T-cell (primary cell): ENCODE data around the gene EVX1. TPM values are rescaled to one million over a fixed set of nuclear protein-coding genes. Genes with fewer than 3 reads are reported as not detected.

Experiments
- ATAC-seq, 4 experiments: fragments of 200-7000 bp in 3 of 4; fragments of 150-1000 bp in 1 of 4; cut with Tn5 transposase; replicated peaks in 1 of 4; 1 replicate in 3 of 4; 2 replicates in 1 of 4; pipeline ENCODE4 v1.10.0; 2021; ENCODE audit warnings: moderate library complexity in 3 of 4, mild to moderate bottlenecking in 2 of 4, moderate number of reproducible peaks in 1 of 4
- CTCF ChIA-PET, 2 donors: fragments of 300-600 bp; sonication (Branson Sonifier 250); formaldehyde crosslinking; loops; one replicate each; lab custom pipeline; 2022; ENCODE audit warnings: antibody characterized with exemption in 2 of 2; lab: Charles Lee
- POLR2A ChIA-PET, 2 donors: fragments of 300-600 bp; sonication (Branson Sonifier 250); formaldehyde crosslinking; loops; one replicate each; lab custom pipeline; 2022; ENCODE audit warnings: antibody characterized with exemption in 2 of 2; lab: Charles Lee
- DNase-seq, 35 experiments: peaks; one replicate each; pipeline versions ENCODE4 v3.0.0 to v3.0.0-alpha.2; 2013 to 2023
- H3K27ac ChIP-seq: one replicate; pipeline ENCODE4 v1.5.1; 2013; ENCODE audit warnings: low read length
- H3K27me3 ChIP-seq, 2 experiments: replicated peaks in 1 of 2; 1 replicate in 1 of 2; 2 replicates in 1 of 2; pipeline versions ENCODE4 v1.6.1 to v1.7.0; 2013; ENCODE audit warnings: low read length in 1 of 2, mixed read lengths in 1 of 2; ENCODE audit not compliant: control insufficient read depth in 2 of 2, insufficient read depth in 2 of 2; ENCODE audit errors: extremely low read depth in 1 of 2
- H3K36me3 ChIP-seq, 2 donors: 1 replicate in 1 of 2; 2 replicates in 1 of 2; pipeline versions ENCODE4 v1.6.1 to v1.7.0; 2013; ENCODE audit warnings: low read length in 1 of 2; ENCODE audit not compliant: control insufficient read depth in 2 of 2, insufficient read depth in 1 of 2; ENCODE audit errors: extremely low read depth in 1 of 2
- H3K4me1 ChIP-seq, 2 experiments: 1 replicate in 1 of 2; 2 replicates in 1 of 2; pipeline versions ENCODE4 v1.6.1 to v1.7.0; 2013; ENCODE audit warnings: low read length in 2 of 2, mixed read lengths in 1 of 2; ENCODE audit not compliant: insufficient read depth in 2 of 2, control insufficient read depth in 1 of 2; ENCODE audit errors: extremely low read depth in 1 of 2
- H3K4me3 ChIP-seq, 2 donors: 1 replicate in 1 of 2; 2 replicates in 1 of 2; pipeline versions ENCODE4 v1.5.1 to v1.7.0; 2013; ENCODE audit warnings: mild to moderate bottlenecking in 2 of 2, low read length in 1 of 2, moderate library complexity in 1 of 2; ENCODE audit not compliant: control insufficient read depth in 1 of 2; ENCODE audit errors: extremely low read depth in 1 of 2
- H3K9me3 ChIP-seq: 2 replicates; pipeline ENCODE4 v1.7.0; 2013
- H3K27ac Mint-ChIP-seq, 2 donors: one replicate each; pipeline ENCODE4 v1.8.0; 2020 to 2021; ENCODE audit warnings: mild to moderate bottlenecking in 2 of 2, mixed read lengths in 2 of 2
- H3K27me3 Mint-ChIP-seq, 2 donors: one replicate each; pipeline ENCODE4 v1.8.0; 2021 to 2022; ENCODE audit warnings: mixed read lengths in 2 of 2
- H3K36me3 Mint-ChIP-seq: one replicate; pipeline ENCODE4 v1.8.0; 2021; ENCODE audit warnings: mixed read lengths
- H3K4me1 Mint-ChIP-seq, 3 donors: one replicate each; pipeline ENCODE4 v1.8.0; 2020 to 2022; ENCODE audit warnings: mixed read lengths in 3 of 3, mild to moderate bottlenecking in 1 of 3
- H3K4me3 Mint-ChIP-seq, 3 donors: one replicate each; pipeline ENCODE4 v1.8.0; 2020 to 2022; ENCODE audit warnings: mild to moderate bottlenecking in 3 of 3, mixed read lengths in 3 of 3, moderate library complexity in 3 of 3
- H3K9me3 Mint-ChIP-seq, 3 donors: one replicate each; pipeline ENCODE4 v1.8.0; 2020 to 2022; ENCODE audit warnings: mixed read lengths in 3 of 3
- WGBS: methylation state at CpG from one replicate; pipeline ENCODE4 v1.1.5; 2013; ENCODE audit warnings: missing lambda C conversion rate; ENCODE audit not compliant: insufficient coverage; 5-methylcytosine and 5-hydroxymethylcytosine counted together
- total RNA-seq, 35 experiments: library from RNA in 6 of 35; stranded (reverse) in 6 of 35; fragments of 120-200 nt in 1 of 35; gene quantifications; one replicate each; pipeline versions ENCODE4 v1.2.1 to v1.2.4 and lab custom pipeline; 2013 to 2026

EVX1 gene
- under 1 TPM in 1 of 5 donors, not detected in 4; 0.16 TPM for total RNA-seq
- total RNA-seq (2013) = not detected
- total RNA-seq (lab: John Stamatoyannopoulos, UW) = 0 to 1.8 (median 0) reads per million in 29 experiments

- 7% methylated on average over 52 of the region's 62 CpGs for WGBS
- Histone ChIP-seq H3K9me3 (no peaks in the 10 kb centered on the region), H3K4me3 (no peak within 1 kb of the TSS), H3K27me3 (peaks cover 26 to 96% of the 10 kb centered on the region in 2 experiments), H3K36me3 (no peaks in the 10 kb centered on the region), H3K27ac (no peak within 1 kb of the TSS), H3K4me1 (peaks cover 0 to 30% of the 10 kb centered on the region in 2 experiments)
- ChIA-PET CTCF (no interaction called here), POLR2A (no interaction called here)
- ATAC-seq = peak in 1 of 4 experiments; percentile 80
- Mint-ChIP-seq H3K4me1 (peaks cover 19 to 45% (median 31%) of the 10 kb centered on the region in 3 donors), H3K4me3 (peak within 1 kb of the TSS in 2 of 3 donors; percentile 10 to 63), H3K27ac (peak within 1 kb of the TSS in 1 of 2 donors; percentile 36), H3K9me3 (no peaks in the 10 kb centered on the region), H3K27me3 (peaks cover 62 to 87% of the 10 kb centered on the region in 2 donors), H3K36me3 (no peaks in the 10 kb centered on the region)
- DNase-seq = peak in 31 of 35 experiments; percentile 20 to 73 (median 49)
These were observed at the start of gene EVX1 for GRCh38 chr7:27242555-27243339. TSS of gene EVX1 (plus strand) at chr7:27242802. CDS start at chr7:27243031, 229 bp downstream.

DNA sequence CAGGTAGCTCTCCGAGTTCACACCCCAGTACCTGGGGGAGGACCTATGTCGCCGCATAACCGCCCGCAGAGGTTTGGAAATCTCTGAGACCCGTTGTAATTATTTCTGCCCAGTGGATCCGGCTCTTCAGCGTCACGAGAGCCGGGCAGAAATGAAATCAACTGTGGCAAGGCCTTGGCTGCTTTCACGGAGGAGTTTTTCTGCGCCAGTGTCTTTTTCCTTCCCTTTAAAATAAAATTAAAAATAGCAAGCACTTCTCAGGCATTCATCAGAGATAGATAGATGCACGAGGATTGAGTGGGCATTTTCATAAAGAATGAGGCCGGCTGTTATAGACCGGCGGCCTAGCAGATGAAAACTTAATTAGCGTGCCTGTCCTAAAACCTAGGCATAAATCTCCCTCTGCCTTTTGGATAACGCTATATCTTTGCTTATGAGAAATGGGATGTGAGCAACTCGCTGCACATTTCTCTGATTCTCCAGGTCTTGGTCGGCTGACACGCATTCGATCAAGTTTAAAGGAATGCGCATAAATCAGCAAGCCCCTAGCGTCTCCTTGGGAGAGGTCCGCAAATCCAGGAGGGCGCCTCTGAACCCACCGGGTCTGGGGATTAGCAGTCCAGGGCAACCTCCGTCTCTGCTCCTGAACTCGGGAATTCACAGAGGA lies 49.1 kb upstream of the EVX1 start:
- H3K27me3 ChIP-seq = peaks cover 38 to 66% of the 10 kb centered on the region in 2 experiments
- H3K4me1 ChIP-seq = peaks cover under 1 to 41% of the 10 kb centered on the region in 2 experiments
- H3K36me3 Mint-ChIP-seq = no peaks in the 10 kb centered on the region
- no peak overlapping the region for H3K27ac ChIP-seq
- ChIA-PET POLR2A (no interaction called here), CTCF (no interaction called here)
- H3K27me3 Mint-ChIP-seq = peaks cover 77 to 90% of the 10 kb centered on the region in 2 donors
- H3K27ac Mint-ChIP-seq = no peak overlapping the region
- WGBS = 21% methylated on average over 21 of the region's 29 CpGs
- H3K4me1 Mint-ChIP-seq = peaks cover 41 to 47% (median 44%) of the 10 kb centered on the region in 3 donors
- no peaks in the 10 kb centered on the region for H3K36me3 ChIP-seq
- H3K4me3 Mint-ChIP-seq = peak overlapping the region; percentile 28 to 65 (median 36)
- peak overlapping the region; percentile 16 to 60 for H3K4me3 ChIP-seq
- peak in 2 of 35 experiments; percentile 6 to 12 for DNase-seq
- H3K9me3 Mint-ChIP-seq = no peaks in the 10 kb centered on the region
- no peak for ATAC-seq
- H3K9me3 ChIP-seq = no peaks in the 10 kb centered on the region

- peak overlapping the region in 1 of 3 donors; percentile 65 for H3K4me3 Mint-ChIP-seq
- CTCF ChIA-PET = no interaction called here
- Histone ChIP-seq H3K4me3 (no peak overlapping the region), H3K9me3 (no peaks in the 10 kb centered on the region), H3K36me3 (no peaks in the 10 kb centered on the region), H3K27me3 (peaks cover 38 to 66% of the 10 kb centered on the region in 2 experiments), H3K4me1 (peaks cover 0 to 41% of the 10 kb centered on the region in 2 experiments), H3K27ac (no peak overlapping the region)
- ATAC-seq (no peak), DNase-seq (peak in 2 of 35 experiments; percentile 7 to 17)
- WGBS = no CpG with 5 or more reads among the region's 2 CpGs
- H3K27me3 Mint-ChIP-seq = peaks cover 77 to 89% of the 10 kb centered on the region in 2 donors
- H3K27ac Mint-ChIP-seq = no peak overlapping the region
- H3K36me3 Mint-ChIP-seq = no peaks in the 10 kb centered on the region
- no peaks in the 10 kb centered on the region for H3K9me3 Mint-ChIP-seq
- POLR2A ChIA-PET = no interaction called here
- H3K4me1 Mint-ChIP-seq = peaks cover 36 to 45% (median 43%) of the 10 kb centered on the region in 3 donors
These were observed 48.6 kb upstream of the EVX1 start for GRCh38 chr7:27194002-27194352.

- WGBS = 80% methylated on average over 2 of the region's 9 CpGs
- H3K27ac Mint-ChIP-seq = no peak overlapping the region
- Histone ChIP-seq H3K9me3 (no peaks in the 10 kb centered on the region), H3K4me3 (no peak overlapping the region), H3K27ac (no peak overlapping the region), H3K4me1 (peaks cover 0 to 38% of the 10 kb centered on the region in 2 experiments), H3K27me3 (peaks cover 36 to 62% of the 10 kb centered on the region in 2 experiments), H3K36me3 (no peaks in the 10 kb centered on the region)
- ATAC-seq (no peak), DNase-seq (peak in 2 of 35 experiments; percentile 1 to 3)
- peaks cover 30 to 37% (median 35%) of the 10 kb centered on the region in 3 donors for H3K4me1 Mint-ChIP-seq
- ChIA-PET POLR2A (no interaction called here), CTCF (interaction anchor here (0.7 to 2.4 kb wide), 14 partner anchors 8 to 902 kb away, joined by 3 to 23 read pairs (median 7); no protein-coding TSS in a partner anchor)
- H3K27me3 Mint-ChIP-seq = peaks cover 73 to 84% of the 10 kb centered on the region in 2 donors
- no peaks in the 10 kb centered on the region for H3K36me3 Mint-ChIP-seq
- no peaks in the 10 kb centered on the region for H3K9me3 Mint-ChIP-seq
- H3K4me3 Mint-ChIP-seq = no peak overlapping the region
These were observed 47.8 kb upstream of the EVX1 start for GRCh38 chr7:27194686-27195379.

DNA sequence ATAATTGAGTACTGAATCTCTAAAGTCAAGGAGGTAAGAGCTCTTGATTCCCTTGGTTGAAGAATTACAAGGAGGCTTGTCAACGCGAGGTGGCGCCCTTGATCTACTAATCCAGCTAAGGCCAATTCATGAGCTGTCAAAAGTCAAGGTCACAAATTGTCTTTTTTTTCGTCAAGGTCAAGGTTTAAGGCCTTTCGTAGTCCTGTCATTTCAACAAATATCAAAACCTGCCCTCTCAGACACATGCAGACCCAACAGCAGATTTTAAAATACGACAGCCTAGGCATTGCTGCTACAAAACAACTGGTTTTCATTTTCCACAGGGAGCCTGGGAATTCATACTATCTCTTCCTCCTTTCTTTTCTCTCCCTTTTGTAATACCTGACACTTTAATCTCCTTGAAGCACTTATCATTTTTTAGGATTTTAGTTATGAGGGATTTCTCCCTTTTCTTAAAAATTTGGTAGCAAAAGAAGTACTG lies 46.3 kb upstream of the EVX1 start:
- ChIA-PET POLR2A (interaction anchor here in 1 of 2 donors (0.6 kb wide), 1 partner anchor 13 kb away, joined by 3 read pairs; no protein-coding TSS in a partner anchor), CTCF (interaction anchor here (0.5 to 2.4 kb wide), 51 partner anchors 9 to 1726 kb away, joined by 3 to 23 read pairs (median 4); partner anchors contain the start of gene HOXA3 (in 1 of the 2))
- Mint-ChIP-seq H3K4me3 (no peak overlapping the region), H3K4me1 (peaks cover 37 to 40% (median 39%) of the 10 kb centered on the region in 3 donors), H3K27ac (no peak overlapping the region), H3K36me3 (no peaks in the 10 kb centered on the region), H3K9me3 (no peaks in the 10 kb centered on the region), H3K27me3 (peaks cover 71 to 81% of the 10 kb centered on the region in 2 donors)
- peaks cover 33 to 60% of the 10 kb centered on the region in 2 experiments for H3K27me3 ChIP-seq
- H3K36me3 ChIP-seq = no peaks in the 10 kb centered on the region
- no peaks in the 10 kb centered on the region for H3K9me3 ChIP-seq
- H3K4me1 ChIP-seq = peaks cover 3 to 52% of the 10 kb centered on the region in 2 experiments
- no peak overlapping the region for H3K27ac ChIP-seq
- 3% methylated on average over 6 of the region's 6 CpGs for WGBS
- ATAC-seq = peak in 2 of 4 experiments; percentile 34 to 46
- H3K4me3 ChIP-seq = no peak overlapping the region
- DNase-seq = peak; percentile 49 to 89 (median 78)
